SK-N-SH treated with all-trans-retinoic acid at 6 μM for 48 hours (cell line): Measurements from ENCODE around the gene NFE2L1.

Experiments used
- ATAC-seq: fragments of 200-7000 bp; cut with Tn5 transposase; 3 replicates; pipeline ENCODE4 v1.9.1; 2020; ENCODE audit warnings: mild to moderate bottlenecking, moderate library complexity
- ARNTL ChIP-seq: fragments of 450-650 bp; formaldehyde crosslinking; IDR thresholded peaks from 2 replicates; pipeline ENCODE4 v1.5.0; 2020; ENCODE audit warnings: low read depth, mild to moderate bottlenecking, moderate library complexity, borderline replicate concordance
- BACH2 ChIP-seq: fragments of 250-450 bp; sonication (Bioruptor Pico); IDR thresholded peaks from 2 replicates; pipeline ENCODE4 v1.9.0; 2021; ENCODE audit warnings: mild to moderate bottlenecking, borderline replicate concordance
- CREB5 ChIP-seq: fragments of 250-450 bp; sonication (Bioruptor Pico); IDR thresholded peaks from 2 replicates; pipeline ENCODE4 v1.5.1; 2020; ENCODE audit warnings: low read depth, mild to moderate bottlenecking, moderate library complexity
- CSDC2 ChIP-seq: fragments of 250-450 bp; sonication (Bioruptor Pico); IDR thresholded peaks from 2 replicates; pipeline ENCODE4 v1.5.0; 2020; ENCODE audit warnings: mild to moderate bottlenecking, moderate library complexity
- ESRRG ChIP-seq: fragments of 250-450 bp; sonication (Bioruptor Pico); IDR thresholded peaks from 2 replicates; pipeline ENCODE4 v1.6.1; 2021; ENCODE audit warnings: mild to moderate bottlenecking
- GLIS3 ChIP-seq: fragments of 250-450 bp; sonication (Bioruptor Pico); IDR thresholded peaks from 2 replicates; pipeline ENCODE4 v1.5.0; 2020; ENCODE audit warnings: mild to moderate bottlenecking, moderate library complexity
- ISL1 ChIP-seq: fragments of 250-450 bp; sonication (Bioruptor Pico); IDR thresholded peaks from 2 replicates; pipeline ENCODE4 v2.1.2; 2022; ENCODE audit warnings: mild to moderate bottlenecking, moderate library complexity
- OSR1 ChIP-seq: fragments of 250-450 bp; sonication (Bioruptor Pico); IDR thresholded peaks from 2 replicates; pipeline ENCODE4 v1.8.0; 2022; ENCODE audit warnings: moderate library complexity, mild to moderate bottlenecking, inconsistent platforms
- RARB ChIP-seq: fragments of 250-450 bp; sonication (Bioruptor Pico); IDR thresholded peaks from 2 replicates; pipeline ENCODE4 v1.8.0; 2021; ENCODE audit warnings: mild to moderate bottlenecking, moderate library complexity
- SNAI2 ChIP-seq: fragments of 250-450 bp; sonication (Bioruptor Pico); IDR thresholded peaks from 2 replicates; pipeline ENCODE4 v1.5.0; 2020; ENCODE audit warnings: mild to moderate bottlenecking, moderate library complexity
- TOX ChIP-seq: fragments of 250-450 bp; sonication (Bioruptor Pico); IDR thresholded peaks from 2 replicates; pipeline ENCODE4 v1.8.0; 2021; ENCODE audit warnings: mild to moderate bottlenecking, moderate library complexity, borderline replicate concordance
- TSHZ2 ChIP-seq: fragments of 250-450 bp; sonication (Bioruptor Pico); IDR thresholded peaks from 2 replicates; pipeline ENCODE4 v1.5.0; 2020; ENCODE audit warnings: mild to moderate bottlenecking, moderate library complexity
- ZC3H10 ChIP-seq: fragments of 250-450 bp; sonication (Bioruptor Pico); IDR thresholded peaks from 2 replicates; pipeline ENCODE4 v1.5.1; 2021; ENCODE audit warnings: mild to moderate bottlenecking, moderate library complexity
- ZFP3 ChIP-seq: fragments of 250-450 bp; sonication (Bioruptor Pico); IDR thresholded peaks from 2 replicates; pipeline ENCODE4 v1.5.0; 2020; ENCODE audit warnings: mild to moderate bottlenecking, moderate library complexity
- ZNF70 ChIP-seq: fragments of 450-650 bp; formaldehyde crosslinking; IDR thresholded peaks from 2 replicates; pipeline ENCODE4 v1.5.0; 2020; ENCODE audit warnings: mild to moderate bottlenecking, moderate library complexity
- ZNF8 ChIP-seq: fragments of 450-650 bp; formaldehyde crosslinking; IDR thresholded peaks from 2 replicates; pipeline ENCODE4 v1.5.0; 2020; ENCODE audit warnings: mild to moderate bottlenecking, moderate library complexity
- TF ChIP-seq, protein P1 (sequence below): fragments of 250-450 bp; sonication (Bioruptor Pico); IDR thresholded peaks from 2 replicates; pipeline ENCODE4 v1.8.0; 2021; ENCODE audit warnings: low read depth, mild to moderate bottlenecking, moderate library complexity, borderline replicate concordance
- TF ChIP-seq, protein P2 (sequence below): fragments of 250-450 bp; sonication (Bioruptor Pico); IDR thresholded peaks from 2 replicates; pipeline ENCODE4 v1.8.0; 2020; ENCODE audit warnings: mild to moderate bottlenecking, moderate library complexity, borderline replicate concordance

NFE2L1 gene

GRCh38 chr17:48102798-48103715, 54.9 kb downstream of the NFE2L1 start:
- ATAC-seq: no peak
- TF ChIP-seq ZC3H10 (CRISPR knock-in tag): no peak
- no peak for TF ChIP-seq TOX
- no peak for TF ChIP-seq BACH2 (CRISPR knock-in tag)
- TF ChIP-seq, protein P1, sequence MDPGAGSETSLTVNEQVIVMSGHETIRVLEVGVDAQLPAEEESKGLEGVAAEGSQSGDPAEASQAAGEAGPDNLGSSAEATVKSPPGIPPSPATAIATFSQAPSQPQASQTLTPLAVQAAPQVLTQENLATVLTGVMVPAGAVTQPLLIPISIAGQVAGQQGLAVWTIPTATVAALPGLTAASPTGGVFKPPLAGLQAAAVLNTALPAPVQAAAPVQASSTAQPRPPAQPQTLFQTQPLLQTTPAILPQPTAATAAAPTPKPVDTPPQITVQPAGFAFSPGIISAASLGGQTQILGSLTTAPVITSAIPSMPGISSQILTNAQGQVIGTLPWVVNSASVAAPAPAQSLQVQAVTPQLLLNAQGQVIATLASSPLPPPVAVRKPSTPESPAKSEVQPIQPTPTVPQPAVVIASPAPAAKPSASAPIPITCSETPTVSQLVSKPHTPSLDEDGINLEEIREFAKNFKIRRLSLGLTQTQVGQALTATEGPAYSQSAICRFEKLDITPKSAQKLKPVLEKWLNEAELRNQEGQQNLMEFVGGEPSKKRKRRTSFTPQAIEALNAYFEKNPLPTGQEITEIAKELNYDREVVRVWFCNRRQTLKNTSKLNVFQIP (CRISPR knock-in tag): no peak
- no peak for TF ChIP-seq GLIS3 (CRISPR knock-in tag)
- no peak for TF ChIP-seq ARNTL
- no peak for TF ChIP-seq TSHZ2
- no peak for TF ChIP-seq ESRRG
- TF ChIP-seq ZNF8: no peak
- no peak for TF ChIP-seq CREB5 (CRISPR knock-in tag)

- TF ChIP-seq GLIS3 (CRISPR knock-in tag) (no peak), RARB (CRISPR knock-in tag) (no peak), TOX (no peak), ISL1 (CRISPR knock-in tag) (no peak), ARNTL (no peak), ZC3H10 (CRISPR knock-in tag) (no peak), CSDC2 (no peak)
- TF ChIP-seq, protein P1 (CRISPR knock-in tag): no peak
Measured at GRCh38 chr17:48104440-48104839, 56.3 kb downstream of the NFE2L1 start.

GRCh38 chr17:48106802-48107136, 58.6 kb downstream of the NFE2L1 start:
- no peak; the same call in 2 of the 3 replicates for ATAC-seq

More at GRCh38 chr17:48104440-48104839, 56.3 kb downstream of the NFE2L1 start:
- ATAC-seq: no peak

DNA sequence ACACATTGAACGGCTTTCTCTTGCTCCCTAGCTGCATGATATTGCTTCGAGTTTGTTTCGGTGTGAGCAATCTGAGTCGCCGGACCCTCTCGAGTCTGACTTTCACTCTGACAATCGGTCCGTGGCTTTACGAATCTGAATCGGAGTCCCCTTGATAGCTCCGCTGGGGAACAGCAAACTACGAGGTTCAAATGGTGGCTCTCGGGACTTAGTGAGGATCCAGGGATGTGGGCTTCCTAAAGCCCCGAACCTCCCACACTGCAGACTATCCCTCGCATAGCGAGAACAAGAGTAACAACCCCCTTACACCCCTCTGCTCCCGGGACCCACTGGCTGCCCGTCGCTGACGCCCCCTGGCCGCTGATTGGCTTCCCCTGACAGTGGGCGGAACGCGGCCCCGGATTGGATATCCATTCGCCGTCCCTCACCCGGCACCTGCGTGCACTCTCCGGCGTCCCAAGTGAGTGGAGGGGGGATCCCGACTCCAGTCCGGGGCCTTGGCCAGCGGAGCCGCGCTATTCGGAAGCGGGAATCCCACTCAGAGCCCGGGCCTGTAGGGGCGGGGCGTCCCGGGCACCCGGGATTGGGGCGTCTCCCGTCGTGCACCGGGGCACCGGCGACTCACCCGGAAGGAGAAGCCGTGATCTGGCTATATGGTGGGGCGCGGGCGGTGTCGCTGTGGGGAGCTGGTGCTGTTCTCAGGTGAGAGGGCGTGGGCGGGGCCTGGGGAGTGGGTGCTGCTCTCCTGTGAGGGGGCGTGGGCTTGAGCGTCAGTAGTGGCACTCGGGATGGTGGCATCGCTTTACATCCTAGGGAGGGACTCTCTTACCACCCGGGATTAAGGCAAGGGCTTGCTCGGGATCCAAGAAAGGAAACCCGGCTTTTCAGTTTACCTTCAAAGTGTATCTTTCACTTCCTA, 59.2 kb downstream of the NFE2L1 start, which contains the start of gene SNX11:
TSS of gene SNX11 (plus strand) at position 630 of the 919 bp plus-strand sequence. CDS start 4,278 bp downstream, outside the sequence.
- peak; percentile 99 for ATAC-seq
- TF ChIP-seq SNAI2 (CRISPR knock-in tag) (no peak; the same call in 1 of the 2 replicates), ZFP3 (no peak), ZNF8 (0 out of 2 replicates have a peak, but pooled peaks have one; percentile 10), TOX (no peak), ZC3H10 (CRISPR knock-in tag) (no peak), OSR1 (CRISPR knock-in tag) (no peak), ZNF70 (CRISPR knock-in tag) (no peak), CREB5 (CRISPR knock-in tag) (no peak), TSHZ2 (peak; percentile 66; the same call in 1 of the 2 replicates)

More at GRCh38 chr17:48106802-48107136, 58.6 kb downstream of the NFE2L1 start:
- peak; percentile 5; the same call in 1 of the 2 replicates for TF ChIP-seq GLIS3 (CRISPR knock-in tag)
- TF ChIP-seq, protein P2, sequence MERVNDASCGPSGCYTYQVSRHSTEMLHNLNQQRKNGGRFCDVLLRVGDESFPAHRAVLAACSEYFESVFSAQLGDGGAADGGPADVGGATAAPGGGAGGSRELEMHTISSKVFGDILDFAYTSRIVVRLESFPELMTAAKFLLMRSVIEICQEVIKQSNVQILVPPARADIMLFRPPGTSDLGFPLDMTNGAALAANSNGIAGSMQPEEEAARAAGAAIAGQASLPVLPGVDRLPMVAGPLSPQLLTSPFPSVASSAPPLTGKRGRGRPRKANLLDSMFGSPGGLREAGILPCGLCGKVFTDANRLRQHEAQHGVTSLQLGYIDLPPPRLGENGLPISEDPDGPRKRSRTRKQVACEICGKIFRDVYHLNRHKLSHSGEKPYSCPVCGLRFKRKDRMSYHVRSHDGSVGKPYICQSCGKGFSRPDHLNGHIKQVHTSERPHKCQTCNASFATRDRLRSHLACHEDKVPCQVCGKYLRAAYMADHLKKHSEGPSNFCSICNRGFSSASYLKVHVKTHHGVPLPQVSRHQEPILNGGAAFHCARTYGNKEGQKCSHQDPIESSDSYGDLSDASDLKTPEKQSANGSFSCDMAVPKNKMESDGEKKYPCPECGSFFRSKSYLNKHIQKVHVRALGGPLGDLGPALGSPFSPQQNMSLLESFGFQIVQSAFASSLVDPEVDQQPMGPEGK (CRISPR knock-in tag): no peak
- TF ChIP-seq, all 23 proteins: peak for 1
